Right cardiac atrium (tissue), 5 donors: ENCODE results near the gene ABHD16B. TPM values are rescaled to one million over a fixed set of nuclear protein-coding genes. Genes with fewer than 3 reads are reported as not detected.

Experiments used
- ATAC-seq, 2 donors: fragments of 200-7000 bp; cut with Tn5 transposase; one replicate each; pipeline versions ENCODE4 v1.8.0 to v1.9.1; 2020; ENCODE audit warnings: moderate library complexity in 2 of 2, mild to moderate bottlenecking in 1 of 2
- DNase-seq, 3 donors: peaks; one replicate each; pipeline ENCODE4 v3.0.0-alpha.2; 2020
- H3K27ac ChIP-seq: one replicate; pipeline ENCODE4 v1.5.1; 2013; ENCODE audit warnings: mild to moderate bottlenecking, low read length, control low read depth, moderate library complexity
- H3K27me3 ChIP-seq: one replicate; pipeline ENCODE4 v1.6.1; 2013; ENCODE audit not compliant: control insufficient read depth, insufficient read depth
- H3K4me1 ChIP-seq: one replicate; pipeline ENCODE4 v1.6.1; 2013; ENCODE audit warnings: low read length; ENCODE audit not compliant: control insufficient read depth, insufficient read depth
- H3K4me3 ChIP-seq: one replicate; pipeline ENCODE4 v1.5.1; 2013; ENCODE audit warnings: low read length, control low read depth
- H3K9me3 ChIP-seq: one replicate; pipeline ENCODE4 v1.6.1; 2013; ENCODE audit warnings: low read length; ENCODE audit not compliant: control insufficient read depth
- WGBS: extraction: QIAGEN DNeasy Blood & Tissue Kit; methylation state at CpG from one replicate; pipeline ENCODE4 v1.1.7; 2013; 5-methylcytosine and 5-hydroxymethylcytosine counted together
- intact Hi-C, 4 donors: fragments of 100-400 bp; cut with DNase I; formaldehyde crosslinking; loops; one replicate each; pipeline versions ENCODE4 v1.11.0 to v1.14.0; 2022 to 2023
- polyA plus RNA-seq: library from polyadenylated mRNA; stranded (reverse); fragments of 200-250 nt; gene quantifications from one replicate; pipeline ENCODE4 v1.2.3, GENCODE V29; 2013
- total RNA-seq, 4 donors: library from RNA; stranded (reverse); fragmentation: NEBNext Ultra II Directional; extraction: Animal tissue kit (Norgen Biotek cat#: 25700); gene quantifications; one replicate each; pipeline ENCODE4 v1.2.1, GENCODE V29; 2021
- donor health status: healthy with polysubstance abuse.
- donor health status: DM: no; HTN: yes; CAD: no.
- donor health status: DM: no; HTN: no; CAD: no.
- donor health status: DM: no; HTN: yes; CAD: no; lungs with severe emphysema.
- donor health status: DM: yes; HTN: yes; CAD: no.

Gene ABHD16B
- total and polyA plus RNA-seq, 5 donors, result 0.54 TPM; not detected in 4

- Histone ChIP-seq H3K27ac (peak overlapping the region; percentile 10), H3K4me3 (peak overlapping the region; percentile 94), H3K4me1 (peaks cover 4% of the 10 kb centered on the region), H3K9me3 (no peaks in the 10 kb centered on the region), H3K27me3 (no peaks in the 10 kb centered on the region)
- WGBS, result 48% methylated on average over 14 of the region's 14 CpGs
- DNase-seq, result no peak
- intact Hi-C loops, result loop anchor here in 1 of 4 donors (5.0 kb wide), 1 partner anchor 36 kb away; no protein-coding TSS in a partner anchor
- no peak for ATAC-seq
These were observed 32.8 kb upstream of the ABHD16B start for GRCh38 chr20:63828545-63828944.

- no peaks in the 10 kb centered on the region for H3K27me3 ChIP-seq
- H3K4me1 ChIP-seq, result peaks cover 4% of the 10 kb centered on the region
- no peaks in the 10 kb centered on the region for H3K9me3 ChIP-seq
- peak overlapping the region; percentile 94 for H3K4me3 ChIP-seq
- no peak for DNase-seq
- 59% methylated on average over 10 of the region's 10 CpGs for WGBS
- intact Hi-C loops, result loop anchor here in 1 of 4 donors (5.0 kb wide), 1 partner anchor 37 kb away; no protein-coding TSS in a partner anchor
- ATAC-seq, result no peak
- peak overlapping the region; percentile 45 for H3K27ac ChIP-seq
These were observed 32.3 kb upstream of the ABHD16B start for GRCh38 chr20:63828951-63829350.

GRCh38 chr20:63829603-63829944, 31.7 kb upstream of the ABHD16B start:
- Histone ChIP-seq H3K9me3 (no peaks in the 10 kb centered on the region), H3K4me1 (peaks cover 9% of the 10 kb centered on the region), H3K27me3 (no peaks in the 10 kb centered on the region), H3K4me3 (peak overlapping the region; percentile 94), H3K27ac (no peak overlapping the region)
- no peak for DNase-seq
- no peak for ATAC-seq
- 14% methylated on average over 10 of the region's 10 CpGs for WGBS
- intact Hi-C loops, result loop anchor here in 1 of 4 donors (5.0 kb wide), 1 partner anchor 37 kb away; no protein-coding TSS in a partner anchor

GRCh38 chr20:63829945-63830835, 31.1 kb upstream of the ABHD16B start:
- intact Hi-C loops, result loop anchor here in 1 of 4 donors (5.0 kb wide), 1 partner anchor 38 kb away; no protein-coding TSS in a partner anchor
- DNase-seq (peak in 1 of 3 donors; percentile 71), ATAC-seq (no peak)
- peaks cover 10% of the 10 kb centered on the region for H3K4me1 ChIP-seq
- WGBS, result under 1% methylated on average over 99 of the region's 99 CpGs
- no peaks in the 10 kb centered on the region for H3K9me3 ChIP-seq
- H3K4me3 ChIP-seq, result peak overlapping the region; percentile 94
- peak overlapping the region; percentile 53 for H3K27ac ChIP-seq
- no peaks in the 10 kb centered on the region for H3K27me3 ChIP-seq

GRCh38 chr20:63830841-63831588, 30.3 kb upstream of the ABHD16B start, which contains the start of gene ZBTB46:
TSS of gene ZBTB46 (minus strand) at chr20:63831264. CDS start at chr20:63790757, 40,507 bp downstream.
- ATAC-seq (peak in 1 of 2 donors; percentile 25), DNase-seq (peak; percentile 76 to 90 (median 89))
- under 1% methylated on average over 144 of the region's 147 CpGs for WGBS
- H3K4me3 ChIP-seq, result peak within 1 kb of the TSS; percentile 94
- H3K4me1 ChIP-seq, result peaks cover 10% of the 10 kb centered on the region
- peak within 1 kb of the TSS; percentile 69 for H3K27ac ChIP-seq
- H3K27me3 ChIP-seq, result no peaks in the 10 kb centered on the region
- H3K9me3 ChIP-seq, result no peaks in the 10 kb centered on the region
- intact Hi-C loops, result no loop called here

- peaks cover 10% of the 10 kb centered on the region for H3K4me1 ChIP-seq
- no peaks in the 10 kb centered on the region for H3K9me3 ChIP-seq
- ATAC-seq, result no peak
- peak in 1 of 3 donors; percentile 72 for DNase-seq
- peak overlapping the region; percentile 69 for H3K27ac ChIP-seq
- H3K27me3 ChIP-seq, result no peaks in the 10 kb centered on the region
- intact Hi-C loops, result no loop called here
- peak overlapping the region; percentile 94 for H3K4me3 ChIP-seq
- WGBS, result under 1% methylated on average over 55 of the region's 55 CpGs
These were observed 29.7 kb upstream of the ABHD16B start for GRCh38 chr20:63831646-63831992.

GRCh38 chr20:63831993-63832686, 29.2 kb upstream of the ABHD16B start:
- 10% methylated on average over 76 of the region's 76 CpGs for WGBS
- peak overlapping the region; percentile 94 for H3K4me3 ChIP-seq
- no peaks in the 10 kb centered on the region for H3K27me3 ChIP-seq
- ATAC-seq (peak; percentile 22 to 59), DNase-seq (peak; percentile 71 to 83 (median 82))
- H3K9me3 ChIP-seq, result no peaks in the 10 kb centered on the region
- H3K4me1 ChIP-seq, result peaks cover 10% of the 10 kb centered on the region
- peak overlapping the region; percentile 69 for H3K27ac ChIP-seq
- intact Hi-C loops, result no loop called here

- 73% methylated on average over 20 of the region's 20 CpGs for WGBS
- Histone ChIP-seq H3K27ac (no peak overlapping the region), H3K4me1 (peaks cover 9% of the 10 kb centered on the region)
These were observed 27.4 kb upstream of the ABHD16B start for GRCh38 chr20:63833776-63834490.

GRCh38 chr20:63834491-63834880, 26.8 kb upstream of the ABHD16B start:
- Histone ChIP-seq H3K27me3 (no peaks in the 10 kb centered on the region), H3K4me1 (peaks cover 7% of the 10 kb centered on the region), H3K27ac (peak overlapping the region; percentile 30), H3K9me3 (no peaks in the 10 kb centered on the region), H3K4me3 (no peak overlapping the region)
- intact Hi-C loops, result no loop called here
- DNase-seq (peak in 1 of 3 donors; percentile 77), ATAC-seq (no peak)
- 84% methylated on average over 9 of the region's 9 CpGs for WGBS

More at GRCh38 chr20:63833776-63834490, 27.4 kb upstream of the ABHD16B start:
- H3K4me3 ChIP-seq, result no peak overlapping the region
- no peaks in the 10 kb centered on the region for H3K9me3 ChIP-seq
- intact Hi-C loops, result no loop called here
- peak in 1 of 3 donors; percentile 60 for DNase-seq
- H3K27me3 ChIP-seq, result no peaks in the 10 kb centered on the region
- no peak for ATAC-seq
